Mesendoderm (in vitro differentiated cells): ENCODE results near the gene LRBA.
A peak's percentile ranks its signal among the peaks of the same experiment; 100 is the strongest.

Experiments used
- DNase-seq: peaks from one replicate; pipeline ENCODE4 v3.0.0; 2013
- H2AK5ac ChIP-seq: 2 replicates; pipeline ENCODE4 v1.6.1; 2013; ENCODE audit warnings: low read length, inconsistent platforms
- H2BK120ac ChIP-seq: 2 replicates; pipeline ENCODE4 v1.6.1; 2013; ENCODE audit warnings: low read depth, mild to moderate bottlenecking, low read length, moderate library complexity, mixed read lengths
- H2BK15ac ChIP-seq: replicated peaks from 2 replicates; pipeline ENCODE4 v1.6.1; 2013; ENCODE audit warnings: low read depth, mild to moderate bottlenecking, moderate library complexity
- H2BK5ac ChIP-seq: 2 replicates; pipeline ENCODE4 v1.6.1; 2013; ENCODE audit warnings: low read length, inconsistent platforms
- H3K18ac ChIP-seq: 2 replicates; pipeline ENCODE4 v1.6.1; 2013; ENCODE audit warnings: mild to moderate bottlenecking, low read length, mixed read lengths
- H3K23ac ChIP-seq: one replicate; pipeline ENCODE4 v1.6.1; 2013; ENCODE audit warnings: low read length
- H3K27ac ChIP-seq: 2 replicates; pipeline ENCODE4 v1.5.1; 2013; ENCODE audit warnings: low read depth, mild to moderate bottlenecking, inconsistent platforms, low read length, moderate library complexity
- H3K27me3 ChIP-seq: 2 replicates; pipeline ENCODE4 v1.6.1; 2013; ENCODE audit warnings: low read length, control low read depth, mild to moderate bottlenecking, inconsistent platforms; ENCODE audit not compliant: insufficient read depth, poor library complexity
- H3K36me3 ChIP-seq: 2 replicates; pipeline ENCODE4 v1.6.1; 2013; ENCODE audit warnings: low read length, inconsistent platforms; ENCODE audit not compliant: control insufficient read depth, insufficient read depth
- H3K4ac ChIP-seq: one replicate; pipeline ENCODE4 v1.6.1; 2013; ENCODE audit warnings: low read depth, mild to moderate bottlenecking, low read length, moderate library complexity
- H3K4me1 ChIP-seq: 2 replicates; pipeline ENCODE4 v1.6.1; 2013; ENCODE audit warnings: low read depth, low read length, inconsistent platforms; ENCODE audit not compliant: control insufficient read depth
- H3K4me2 ChIP-seq: 2 replicates; pipeline ENCODE4 v1.6.1; 2013; ENCODE audit warnings: low read length
- H3K4me3 ChIP-seq: 2 replicates; pipeline ENCODE4 v1.5.1; 2013; ENCODE audit warnings: mild to moderate bottlenecking, low read length
- H3K56ac ChIP-seq: one replicate; pipeline ENCODE4 v1.6.1; 2013; ENCODE audit warnings: low read length
- H3K79me1 ChIP-seq: 2 replicates; pipeline ENCODE4 v1.6.1; 2013; ENCODE audit warnings: low read length, inconsistent platforms
- H3K79me2 ChIP-seq: 2 replicates; pipeline ENCODE4 v1.6.1; 2013; ENCODE audit warnings: mild to moderate bottlenecking, low read length; ENCODE audit not compliant: control insufficient read depth, insufficient read depth
- H3K9ac ChIP-seq: 2 replicates; pipeline ENCODE4 v1.6.1; 2013; ENCODE audit warnings: low read length, inconsistent platforms
- H4K5ac ChIP-seq: one replicate; pipeline ENCODE4 v1.6.1; 2013; ENCODE audit warnings: low read length
- H4K8ac ChIP-seq: one replicate; pipeline ENCODE4 v1.6.1; 2013; ENCODE audit warnings: low read depth, mild to moderate bottlenecking, control low read depth, low read length, moderate library complexity
- WGBS: extraction: QIAGEN DNeasy Blood & Tissue Kit; methylation state at CpG from one replicate; pipeline ENCODE4 v1.1.7; 2013; ENCODE audit warnings: low lambda C conversion rate, missing lambda C conversion rate; ENCODE audit not compliant: insufficient coverage; ENCODE audit errors: extremely low coverage; 5-methylcytosine and 5-hydroxymethylcytosine counted together

Gene LRBA

GRCh38 chr4:150939530-150939929 is 75.6 kb downstream of the LRBA start:
- H2BK120ac ChIP-seq: no peak overlapping the region
- no peak for DNase-seq
- H3K36me3 ChIP-seq: no peaks in the 10 kb centered on the region
- H3K79me2 ChIP-seq: no peaks in the 10 kb centered on the region
- no peaks in the 10 kb centered on the region for H3K27me3 ChIP-seq
- H3K23ac ChIP-seq: no peak overlapping the region
- no peak overlapping the region for H4K8ac ChIP-seq
- no peak overlapping the region for H2AK5ac ChIP-seq
- no peaks in the 10 kb centered on the region for H3K79me1 ChIP-seq
- no peak overlapping the region for H4K5ac ChIP-seq
- H2BK5ac ChIP-seq: no peak overlapping the region
- no peak overlapping the region for H3K9ac ChIP-seq
- H3K4ac ChIP-seq: no peak overlapping the region
- no peaks in the 10 kb centered on the region for H3K4me1 ChIP-seq
- H3K4me3 ChIP-seq: no peak overlapping the region
- H3K27ac ChIP-seq: no peak overlapping the region
- H3K56ac ChIP-seq: no peak overlapping the region
- H3K4me2 ChIP-seq: no peak overlapping the region
- no peak overlapping the region for H3K18ac ChIP-seq
- WGBS: no CpG with 5 or more reads among the region's 3 CpGs
- no peak overlapping the region for H2BK15ac ChIP-seq

- WGBS: no CpG with 5 or more reads among the region's 1 CpG
- no peak overlapping the region for H3K4me3 ChIP-seq
- no peaks in the 10 kb centered on the region for H3K36me3 ChIP-seq
- H3K56ac ChIP-seq: no peak overlapping the region
- H4K5ac ChIP-seq: no peak overlapping the region
- H2BK5ac ChIP-seq: no peak overlapping the region
- no peaks in the 10 kb centered on the region for H3K27me3 ChIP-seq
- H2AK5ac ChIP-seq: no peak overlapping the region
- H3K79me2 ChIP-seq: no peaks in the 10 kb centered on the region
- H3K4me1 ChIP-seq: no peaks in the 10 kb centered on the region
- no peak overlapping the region for H3K18ac ChIP-seq
- H3K4ac ChIP-seq: no peak overlapping the region
- H4K8ac ChIP-seq: no peak overlapping the region
- no peak overlapping the region for H2BK120ac ChIP-seq
- H3K4me2 ChIP-seq: no peak overlapping the region
- H2BK15ac ChIP-seq: no peak overlapping the region
- DNase-seq: no peak
- H3K9ac ChIP-seq: no peak overlapping the region
- no peaks in the 10 kb centered on the region for H3K79me1 ChIP-seq
- H3K23ac ChIP-seq: no peak overlapping the region
- H3K27ac ChIP-seq: no peak overlapping the region
Measured at GRCh38 chr4:150938873-150939499, 76.1 kb downstream of the LRBA start.

GRCh38 chr4:150938417-150938816 is 76.7 kb downstream of the LRBA start:
- DNase-seq: peak; percentile 72
- H3K23ac ChIP-seq: no peak overlapping the region
- no CpG with 5 or more reads among the region's 4 CpGs for WGBS
- H3K27me3 ChIP-seq: no peaks in the 10 kb centered on the region
- no peaks in the 10 kb centered on the region for H3K79me1 ChIP-seq
- no peak overlapping the region for H3K4me2 ChIP-seq
- no peak overlapping the region for H2BK120ac ChIP-seq
- H3K4me1 ChIP-seq: no peaks in the 10 kb centered on the region
- no peak overlapping the region for H2AK5ac ChIP-seq
- H2BK5ac ChIP-seq: no peak overlapping the region
- no peaks in the 10 kb centered on the region for H3K79me2 ChIP-seq
- no peak overlapping the region for H3K56ac ChIP-seq
- no peak overlapping the region for H3K27ac ChIP-seq
- no peak overlapping the region for H3K18ac ChIP-seq
- H3K9ac ChIP-seq: no peak overlapping the region
- no peak overlapping the region for H3K4ac ChIP-seq
- no peak overlapping the region for H4K5ac ChIP-seq
- H3K4me3 ChIP-seq: no peak overlapping the region
- no peak overlapping the region for H2BK15ac ChIP-seq
- H3K36me3 ChIP-seq: no peaks in the 10 kb centered on the region
- H4K8ac ChIP-seq: no peak overlapping the region

GRCh38 chr4:150934022-150934421 is 81.1 kb downstream of the LRBA start:
- Histone ChIP-seq H4K5ac (no peak overlapping the region), H3K27ac (no peak overlapping the region), H3K4ac (no peak overlapping the region), H3K9ac (no peak overlapping the region), H3K27me3 (no peaks in the 10 kb centered on the region), H3K79me1 (no peaks in the 10 kb centered on the region), H3K79me2 (no peaks in the 10 kb centered on the region), H3K56ac (no peak overlapping the region), H2BK5ac (no peak overlapping the region), H2AK5ac (no peak overlapping the region), H4K8ac (no peak overlapping the region), H3K4me1 (no peaks in the 10 kb centered on the region), H2BK15ac (no peak overlapping the region), H3K18ac (no peak overlapping the region), H3K4me3 (no peak overlapping the region), H3K23ac (no peak overlapping the region), H3K4me2 (no peak overlapping the region), H3K36me3 (no peaks in the 10 kb centered on the region), H2BK120ac (no peak overlapping the region)
- WGBS: no CpG with 5 or more reads among the region's 1 CpG
- no peak for DNase-seq

GRCh38 chr4:150931796-150932195 is 83.3 kb downstream of the LRBA start:
- H4K5ac ChIP-seq: no peak overlapping the region
- H3K9ac ChIP-seq: no peak overlapping the region
- H2BK15ac ChIP-seq: no peak overlapping the region
- no peaks in the 10 kb centered on the region for H3K4me1 ChIP-seq
- no peak overlapping the region for H3K4ac ChIP-seq
- H3K79me1 ChIP-seq: no peaks in the 10 kb centered on the region
- no peak overlapping the region for H3K4me2 ChIP-seq
- H3K27me3 ChIP-seq: no peaks in the 10 kb centered on the region
- DNase-seq: no peak
- no peak overlapping the region for H3K56ac ChIP-seq
- H3K79me2 ChIP-seq: no peaks in the 10 kb centered on the region
- no peak overlapping the region for H4K8ac ChIP-seq
- WGBS: no CpG with 5 or more reads among the region's 2 CpGs
- no peaks in the 10 kb centered on the region for H3K36me3 ChIP-seq
- H3K18ac ChIP-seq: no peak overlapping the region
- no peak overlapping the region for H3K4me3 ChIP-seq
- H2AK5ac ChIP-seq: no peak overlapping the region
- no peak overlapping the region for H2BK5ac ChIP-seq
- H3K27ac ChIP-seq: no peak overlapping the region
- no peak overlapping the region for H3K23ac ChIP-seq
- no peak overlapping the region for H2BK120ac ChIP-seq

GRCh38 chr4:150931005-150931404 is 84.1 kb downstream of the LRBA start:
- DNase-seq: no peak
- Histone ChIP-seq H3K23ac (no peak overlapping the region), H3K9ac (no peak overlapping the region), H3K27ac (no peak overlapping the region), H3K79me2 (no peaks in the 10 kb centered on the region), H3K18ac (no peak overlapping the region), H2BK120ac (no peak overlapping the region), H3K4me3 (no peak overlapping the region), H3K79me1 (no peaks in the 10 kb centered on the region), H3K4ac (no peak overlapping the region), H3K27me3 (no peaks in the 10 kb centered on the region), H3K36me3 (no peaks in the 10 kb centered on the region), H4K5ac (no peak overlapping the region), H2AK5ac (no peak overlapping the region), H2BK15ac (no peak overlapping the region), H3K4me1 (no peaks in the 10 kb centered on the region), H4K8ac (no peak overlapping the region), H2BK5ac (no peak overlapping the region), H3K56ac (no peak overlapping the region), H3K4me2 (no peak overlapping the region)
- WGBS: no CpG with 5 or more reads among the region's 2 CpGs
